Muscle of arm (tissue), 12 donors: ENCODE data around the gene EPHA8. TPM values are rescaled to one million over a fixed set of nuclear protein-coding genes. Genes with fewer than 3 reads are reported as not detected.

Experiments used
- DNase-seq: peaks from one replicate; pipeline ENCODE4 v3.0.0-alpha.2; 2013
- polyA plus RNA-seq, 12 donors: library from polyadenylated mRNA; unstranded; fragments of 120-200 nt; gene quantifications; one replicate each; pipeline ENCODE4 v1.2.1, GENCODE V29; 2013; ENCODE audit not compliant: insufficient read length in 12 of 12

Gene EPHA8
- polyA plus RNA-seq, 12 donors, result 0.05 to 0.12 (median 0.08) TPM; not detected in 9

DNA sequence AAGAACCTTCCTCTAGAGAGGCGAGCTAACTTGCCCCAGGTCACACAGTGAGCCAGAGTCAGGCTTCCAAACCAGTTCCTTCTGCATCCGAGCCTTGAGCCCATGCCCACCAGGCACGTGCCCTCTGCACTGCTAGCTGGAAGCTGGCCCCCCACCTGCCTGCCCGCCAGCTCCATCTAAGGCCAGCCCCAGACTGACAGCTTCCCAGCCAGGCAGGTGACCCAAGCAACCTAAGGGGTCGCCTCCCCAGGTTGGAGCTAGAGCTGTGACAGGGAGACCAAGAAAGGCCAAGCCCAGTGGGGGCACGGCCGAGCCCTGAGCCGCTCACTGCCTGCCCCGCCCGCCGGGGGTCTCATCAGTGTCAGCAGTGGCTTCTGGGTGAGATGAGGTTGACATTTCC lies 53.3 kb downstream of the EPHA8 start:
- DNase-seq, result no peak

DNA sequence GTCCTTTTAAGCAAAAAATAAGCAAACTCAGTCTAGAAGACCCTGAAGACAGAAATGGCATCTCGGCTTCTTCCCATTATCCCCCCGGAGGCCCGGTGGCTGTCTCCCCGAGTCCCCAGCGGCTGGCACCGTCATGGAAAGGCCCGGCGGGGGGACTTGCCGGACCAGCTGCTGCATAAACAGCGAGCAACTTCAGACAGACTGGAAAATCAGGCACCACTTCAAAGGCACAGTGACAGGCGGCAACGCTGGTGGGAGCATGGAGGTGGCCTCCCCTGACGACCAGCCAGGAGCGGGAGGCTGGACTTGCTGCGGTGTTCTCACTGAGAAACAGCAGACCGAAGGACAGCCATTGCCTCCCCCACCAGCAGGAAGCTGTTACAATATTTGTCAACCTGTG lies 54.8 kb downstream of the EPHA8 start:
- no peak for DNase-seq

DNA sequence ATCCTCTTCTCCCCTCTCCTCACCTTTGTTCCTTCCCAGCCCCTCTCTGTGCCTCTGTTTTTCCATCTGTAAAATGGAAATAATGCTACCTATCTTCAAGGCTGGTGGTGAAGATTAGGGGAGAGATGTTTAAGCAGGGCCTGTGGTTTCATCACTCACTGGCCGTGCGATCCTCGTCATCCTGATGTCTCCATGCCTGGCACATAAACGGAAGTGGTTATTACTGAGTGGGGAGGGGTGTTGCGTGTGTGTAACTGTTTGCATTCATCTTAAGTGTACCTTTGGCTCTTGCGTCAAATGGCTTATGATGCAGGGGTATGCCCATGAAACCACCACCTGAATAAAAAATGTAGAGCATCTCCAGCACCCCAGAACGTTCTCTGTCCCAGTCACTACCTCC lies 56.0 kb downstream of the EPHA8 start:
- DNase-seq, result no peak

DNA sequence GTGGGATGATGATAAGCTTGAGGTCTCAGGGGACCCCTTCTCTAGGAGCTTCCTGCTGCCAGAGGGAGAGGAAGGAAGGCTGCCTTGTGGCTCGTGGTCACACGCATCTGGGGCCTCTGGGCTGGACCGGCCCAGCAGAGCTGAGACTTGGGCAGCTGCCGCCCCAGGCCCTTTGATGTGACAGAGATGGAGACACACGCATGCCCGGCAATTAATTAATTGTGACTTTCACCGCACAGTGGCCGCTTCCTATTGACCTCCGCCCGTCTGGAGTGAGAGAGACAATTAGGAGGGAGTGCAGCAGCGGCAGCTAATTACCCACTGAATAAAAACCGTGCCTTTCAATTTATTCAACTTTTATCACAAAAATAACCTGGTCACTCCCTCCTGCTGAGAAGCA lies 56.5 kb downstream of the EPHA8 start:
- no peak for DNase-seq

DNA sequence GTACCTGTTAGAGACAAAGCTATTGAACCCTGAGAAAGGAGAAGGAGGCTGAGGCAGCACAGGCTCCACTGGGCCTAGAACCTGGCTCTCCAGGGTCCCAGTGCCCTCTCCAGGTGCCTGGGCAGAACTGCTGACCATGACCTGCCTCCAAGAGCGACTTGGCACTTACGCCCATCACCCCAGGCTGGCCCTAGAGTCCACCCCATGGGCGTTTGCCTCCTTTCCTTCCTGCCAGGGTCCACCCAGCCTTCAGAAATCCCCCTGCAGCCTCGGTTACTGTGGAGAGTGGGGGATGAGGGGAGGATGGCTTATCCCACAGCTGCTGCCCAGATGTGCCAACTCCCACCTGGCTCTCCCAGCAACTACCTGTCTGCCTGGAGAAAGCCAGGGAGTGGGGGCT lies 58.5 kb downstream of the EPHA8 start:
- DNase-seq, result no peak

DNA sequence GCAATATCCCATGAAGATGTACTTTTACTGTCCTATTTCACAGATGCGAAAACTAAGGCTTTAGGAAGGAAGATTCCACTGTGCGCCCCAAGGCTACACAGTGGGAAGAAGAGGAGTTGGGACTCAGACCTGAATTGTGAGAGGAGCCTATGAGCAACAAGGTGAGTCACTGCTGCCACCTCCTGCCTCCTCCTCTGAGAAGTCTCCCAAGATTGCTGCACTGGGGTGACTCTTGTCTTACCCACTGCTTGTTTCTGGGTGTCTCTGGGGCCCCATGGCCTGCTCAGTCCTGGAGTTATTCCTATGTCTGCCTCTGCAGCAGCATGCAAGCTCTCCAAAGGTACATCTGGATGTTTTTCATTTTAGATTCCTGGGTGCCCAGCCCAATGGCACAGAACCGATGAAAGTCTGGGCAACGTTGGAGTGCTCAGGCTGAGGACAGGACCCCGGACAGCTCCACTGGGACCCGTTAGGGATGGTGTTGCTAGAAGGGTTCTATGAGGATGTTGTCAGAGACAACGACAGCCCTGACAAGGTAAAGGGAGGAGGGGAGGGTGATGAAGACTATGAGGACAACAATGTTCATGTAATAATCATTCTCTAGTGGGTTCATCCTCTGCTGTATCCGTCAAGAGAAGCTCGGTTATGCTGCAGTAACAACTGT lies 62.1 kb downstream of the EPHA8 start:
- no peak for DNase-seq

DNA sequence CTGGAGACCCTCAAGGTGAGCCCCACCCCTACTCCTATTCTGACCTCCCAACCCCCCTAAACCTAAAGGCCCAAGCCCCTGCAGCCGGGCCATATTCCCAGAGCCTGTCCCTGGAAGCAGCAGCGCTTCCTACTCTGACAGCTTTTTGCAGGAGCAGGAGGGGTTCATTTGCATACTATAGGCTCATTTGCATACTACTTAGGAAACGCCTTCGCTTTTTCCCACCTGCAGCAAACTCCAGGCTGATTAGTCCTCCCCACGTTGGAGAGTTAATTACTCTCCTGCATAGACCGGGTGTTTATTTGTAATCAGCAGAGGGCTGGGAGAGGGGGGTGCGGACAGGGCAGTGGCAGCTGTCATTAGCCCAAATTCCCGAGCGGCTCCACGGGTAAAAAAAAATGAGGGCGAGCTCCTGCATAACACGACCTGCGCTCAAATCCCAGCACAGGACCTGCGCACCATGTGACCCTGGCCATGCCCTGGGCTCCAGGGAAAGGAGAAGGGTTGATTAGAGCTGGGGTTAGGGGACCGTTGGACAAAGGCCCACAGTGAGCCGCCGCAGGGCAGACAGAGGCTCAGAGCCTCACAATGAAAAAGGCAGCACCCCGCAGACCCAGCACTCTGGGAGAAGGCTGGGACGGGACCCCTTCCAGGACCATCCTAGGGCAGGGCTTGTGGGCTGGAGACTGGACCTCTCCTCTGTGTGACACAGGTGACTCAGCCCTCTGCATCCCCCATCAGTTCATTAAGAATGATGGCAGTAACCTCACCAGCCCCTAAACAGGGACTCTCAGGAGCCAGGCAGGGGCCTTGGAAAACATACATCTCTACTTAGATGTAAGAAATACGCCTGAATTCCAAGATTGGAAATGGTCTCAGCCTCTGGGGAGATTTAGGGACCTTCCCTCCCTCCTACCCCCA lies 63.2 kb downstream of the EPHA8 start:
- DNase-seq, result no peak

DNA sequence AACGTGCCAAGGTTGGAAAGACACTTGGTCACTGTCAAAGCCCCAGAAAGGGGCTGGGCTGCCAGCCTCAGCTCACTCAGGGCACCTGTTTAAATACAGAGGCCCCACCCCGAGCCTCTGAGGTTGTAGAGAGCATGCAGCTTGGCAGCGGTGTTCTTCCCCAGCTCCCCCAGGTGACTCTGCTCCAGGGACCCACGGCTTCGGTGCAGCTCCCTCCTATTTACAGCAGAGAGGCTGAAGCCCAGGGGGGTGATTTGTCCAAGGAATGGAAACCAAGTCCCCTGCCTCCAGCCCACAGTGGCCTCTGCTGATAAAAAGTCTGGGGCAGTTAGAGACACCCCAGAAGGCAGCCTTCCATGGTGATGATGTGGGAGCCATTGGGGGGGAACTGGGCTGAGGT lies 64.0 kb downstream of the EPHA8 start:
- no peak for DNase-seq

DNA sequence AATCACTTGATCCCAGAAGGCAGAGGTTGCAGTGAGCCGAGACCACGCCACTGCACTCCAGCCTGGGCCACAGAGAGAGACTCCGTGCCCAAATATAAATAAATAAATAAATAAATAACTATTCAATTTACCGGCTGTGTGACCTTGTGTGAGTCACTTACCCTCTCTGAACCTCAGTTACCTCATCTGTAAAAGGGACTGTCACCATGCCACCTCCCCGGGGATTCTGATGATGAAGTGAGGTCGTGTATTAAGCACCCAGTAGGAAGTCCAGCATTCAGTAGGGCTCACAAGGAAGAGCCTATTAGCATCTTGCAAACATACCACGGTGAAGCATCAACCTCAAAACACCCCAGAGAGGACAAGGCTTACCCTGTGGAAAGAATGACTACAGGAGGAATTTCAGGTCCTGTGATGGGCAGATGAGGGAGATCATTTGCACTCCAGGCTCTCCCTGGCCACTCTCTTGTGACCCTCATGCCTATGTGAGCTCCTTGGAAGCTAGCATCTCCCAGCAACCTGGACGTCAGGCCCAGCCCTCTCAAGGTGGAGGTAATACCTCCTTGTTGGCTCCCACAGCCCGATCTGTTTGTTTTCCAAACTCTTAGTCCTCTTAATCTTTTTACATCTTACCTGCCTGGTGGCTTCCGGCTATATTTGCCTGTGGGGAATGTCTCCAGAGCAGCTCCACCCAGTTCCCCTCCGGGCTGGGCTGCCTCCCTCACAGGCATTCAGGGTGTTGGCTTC lies 65.6 kb downstream of the EPHA8 start:
- no peak for DNase-seq

DNA sequence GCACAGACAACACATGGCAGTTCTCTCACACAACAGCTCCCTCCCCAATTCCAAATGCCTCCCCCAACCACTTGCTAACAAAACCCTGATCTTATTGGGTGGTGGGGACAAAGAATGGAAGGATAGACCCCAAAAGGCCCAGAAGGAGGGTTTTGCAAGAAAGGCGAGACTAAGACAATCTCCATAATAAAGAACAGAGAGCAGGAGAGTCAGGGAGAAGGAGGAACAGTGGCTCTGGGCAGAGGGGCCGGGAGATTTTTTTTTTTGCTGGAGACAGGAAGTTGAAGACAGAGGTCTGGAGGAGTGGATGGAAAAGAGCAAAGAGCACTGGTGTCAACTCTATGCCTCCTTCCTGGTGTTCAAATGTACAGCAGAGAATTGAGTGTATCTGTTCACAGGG lies 66.6 kb downstream of the EPHA8 start:
- no peak for DNase-seq

DNA sequence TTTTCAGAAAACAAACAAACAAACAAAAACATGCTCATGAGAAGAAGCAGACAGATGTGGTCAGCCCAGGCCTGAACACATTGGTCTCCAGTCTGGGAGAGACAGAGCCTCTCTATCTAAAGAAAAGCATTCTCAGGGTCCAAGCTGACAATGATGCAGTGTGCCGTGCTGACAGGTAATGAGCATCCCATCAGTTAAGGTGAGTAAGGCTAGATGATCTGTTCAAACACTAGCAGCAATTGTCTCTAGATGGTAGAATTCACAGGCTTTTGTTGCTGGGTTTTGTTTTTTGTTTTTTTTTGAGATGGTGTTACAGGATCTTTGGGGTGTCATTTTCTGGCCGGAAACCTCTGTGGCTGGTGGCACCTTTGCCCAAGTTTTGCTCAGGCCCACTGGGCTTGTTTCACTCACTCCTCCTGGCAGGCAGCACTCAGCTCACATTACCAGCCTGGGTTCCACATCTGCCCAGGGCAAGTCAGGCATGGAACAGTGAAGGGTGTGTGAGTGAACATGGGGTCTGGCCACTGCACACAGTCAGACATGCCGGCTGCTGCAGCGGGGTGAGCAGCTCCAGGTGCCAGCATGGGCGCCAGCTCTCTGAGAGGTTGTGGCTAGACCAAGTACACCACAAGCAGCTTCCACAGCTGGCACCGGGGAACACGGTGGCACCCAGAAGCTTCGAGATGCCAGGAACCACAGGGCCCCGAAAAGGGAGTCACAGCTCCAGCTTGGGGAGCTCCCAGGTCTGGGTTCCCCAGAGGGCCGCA lies 70.6 kb downstream of the EPHA8 start:
- DNase-seq, result no peak

DNA sequence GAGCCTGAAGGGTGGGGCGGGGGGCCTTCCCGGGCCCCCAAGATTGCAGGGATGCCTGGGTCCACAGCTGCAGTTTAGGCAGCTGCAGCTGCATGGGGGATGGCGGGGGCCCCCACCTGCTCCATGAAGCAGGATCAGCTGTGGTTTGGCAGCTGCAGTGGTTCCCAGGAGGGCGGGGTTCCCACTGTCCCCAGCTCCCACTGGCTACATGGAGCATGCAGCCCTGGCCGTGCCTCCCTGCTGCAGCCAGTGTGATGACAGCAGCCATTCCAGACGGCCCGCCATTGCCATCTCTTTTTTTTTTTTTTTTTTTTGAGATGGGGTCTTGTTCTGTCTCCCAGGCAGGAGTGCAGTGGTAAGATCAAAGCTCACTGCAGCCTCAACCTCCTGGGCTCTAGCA lies 72.1 kb downstream of the EPHA8 start:
- no peak for DNase-seq

DNA sequence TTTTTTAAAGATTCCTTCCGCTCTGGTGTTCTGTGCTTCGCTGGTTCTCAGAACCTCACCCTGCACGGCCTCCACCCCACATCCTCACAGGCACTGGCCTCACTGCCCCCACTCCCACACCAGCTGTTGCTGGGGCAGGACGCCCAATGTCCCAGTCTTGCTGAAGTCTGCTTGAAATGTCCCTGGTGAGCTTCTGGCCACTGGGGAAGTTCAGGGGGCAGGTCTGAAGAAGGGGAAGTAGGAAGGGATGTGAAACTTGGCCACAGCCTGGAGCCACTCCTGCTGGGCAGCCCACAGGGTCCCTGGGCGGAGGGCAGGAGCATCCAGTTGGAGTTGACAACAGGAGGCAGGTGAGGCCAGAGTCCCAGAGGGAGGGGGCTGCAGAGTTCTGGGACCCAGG lies 73.1 kb downstream of the EPHA8 start, which contains the start of gene C1QA:
C1QA (plus strand) TSS at position 276 of the 400 bp plus-strand sequence. CDS start 989 bp downstream, outside the sequence.
- DNase-seq, result peak; percentile 29

DNA sequence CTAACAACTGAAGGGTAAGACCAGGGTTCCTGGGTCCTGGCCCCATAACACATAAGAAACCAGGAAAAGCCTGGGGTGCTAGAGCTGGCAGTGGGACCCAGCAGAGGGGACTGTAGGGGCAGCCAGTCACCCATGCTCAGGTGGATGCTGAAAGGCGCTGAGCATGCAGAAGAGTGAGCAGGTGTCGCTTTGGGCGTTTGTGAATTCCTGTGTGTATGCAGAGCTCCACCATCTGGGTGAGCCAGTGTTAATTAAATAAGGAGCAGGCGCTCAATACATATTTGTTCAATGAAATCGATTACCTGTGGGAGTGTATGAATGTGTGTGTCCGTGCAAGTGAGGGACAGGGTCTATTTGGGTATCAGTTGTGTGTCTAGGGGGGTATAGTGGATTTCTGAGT lies 73.6 kb downstream of the EPHA8 start:
- DNase-seq, result no peak

DNA sequence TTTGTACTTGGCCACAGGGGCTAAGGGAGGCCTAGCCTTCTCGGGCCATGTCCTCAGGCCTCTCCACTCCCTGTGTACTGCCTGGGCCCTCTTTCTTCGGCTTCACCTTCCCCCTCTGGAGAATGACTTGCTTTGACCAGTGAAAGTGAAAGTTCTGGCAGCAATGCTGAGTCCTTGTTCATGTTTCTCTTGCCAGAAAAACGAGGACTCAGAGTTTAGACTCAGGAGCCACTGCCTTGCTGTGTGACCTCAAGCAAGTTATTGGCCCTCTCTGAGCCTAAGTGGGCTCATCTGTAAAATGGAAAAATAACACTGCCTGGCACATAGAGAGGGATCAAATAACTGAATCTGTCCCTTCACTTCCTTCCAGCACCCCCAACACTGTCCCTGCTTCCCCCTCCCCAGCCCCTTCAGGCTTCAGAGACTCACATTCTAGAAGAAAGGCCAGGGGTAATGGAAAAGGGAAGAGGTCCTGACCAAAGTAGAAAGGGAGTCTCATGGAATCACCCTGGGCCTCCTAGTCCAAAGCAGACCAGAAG lies 74.7 kb downstream of the EPHA8 start:
- no peak for DNase-seq

DNA sequence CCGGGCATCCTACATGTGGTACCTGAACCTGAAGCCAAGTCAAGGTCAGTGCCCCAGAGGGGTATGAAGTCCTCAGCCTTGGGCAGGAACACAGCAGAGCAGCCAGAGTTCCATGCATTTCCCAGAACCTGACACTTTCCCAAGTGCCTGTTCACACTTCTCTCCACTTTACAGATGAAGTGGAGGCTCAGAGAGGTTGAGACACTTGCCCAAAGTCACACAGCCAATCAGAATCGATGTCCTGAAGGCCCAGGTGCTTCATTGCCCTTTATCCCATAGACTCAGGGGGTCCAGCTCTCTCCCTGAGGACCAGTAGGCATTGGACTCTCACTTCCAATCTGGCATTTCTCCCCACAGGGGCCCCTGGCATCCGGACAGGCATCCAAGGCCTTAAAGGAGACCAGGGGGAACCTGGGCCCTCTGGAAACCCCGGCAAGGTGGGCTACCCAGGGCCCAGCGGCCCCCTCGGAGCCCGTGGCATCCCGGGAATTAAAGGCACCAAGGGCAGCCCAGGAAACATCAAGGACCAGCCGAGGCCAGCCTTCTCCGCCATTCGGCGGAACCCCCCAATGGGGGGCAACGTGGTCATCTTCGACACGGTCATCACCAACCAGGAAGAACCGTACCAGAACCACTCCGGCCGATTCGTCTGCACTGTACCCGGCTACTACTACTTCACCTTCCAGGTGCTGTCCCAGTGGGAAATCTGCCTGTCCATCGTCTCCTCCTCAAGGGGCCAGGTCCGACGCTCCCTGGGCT lies 75.4 kb downstream of the EPHA8 start:
- no peak for DNase-seq

DNA sequence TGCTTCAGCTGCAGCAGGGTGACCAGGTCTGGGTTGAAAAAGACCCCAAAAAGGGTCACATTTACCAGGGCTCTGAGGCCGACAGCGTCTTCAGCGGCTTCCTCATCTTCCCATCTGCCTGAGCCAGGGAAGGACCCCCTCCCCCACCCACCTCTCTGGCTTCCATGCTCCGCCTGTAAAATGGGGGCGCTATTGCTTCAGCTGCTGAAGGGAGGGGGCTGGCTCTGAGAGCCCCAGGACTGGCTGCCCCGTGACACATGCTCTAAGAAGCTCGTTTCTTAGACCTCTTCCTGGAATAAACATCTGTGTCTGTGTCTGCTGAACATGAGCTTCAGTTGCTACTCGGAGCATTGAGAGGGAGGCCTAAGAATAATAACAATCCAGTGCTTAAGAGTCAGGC lies 76.0 kb downstream of the EPHA8 start:
- peak; percentile 16 for DNase-seq

DNA sequence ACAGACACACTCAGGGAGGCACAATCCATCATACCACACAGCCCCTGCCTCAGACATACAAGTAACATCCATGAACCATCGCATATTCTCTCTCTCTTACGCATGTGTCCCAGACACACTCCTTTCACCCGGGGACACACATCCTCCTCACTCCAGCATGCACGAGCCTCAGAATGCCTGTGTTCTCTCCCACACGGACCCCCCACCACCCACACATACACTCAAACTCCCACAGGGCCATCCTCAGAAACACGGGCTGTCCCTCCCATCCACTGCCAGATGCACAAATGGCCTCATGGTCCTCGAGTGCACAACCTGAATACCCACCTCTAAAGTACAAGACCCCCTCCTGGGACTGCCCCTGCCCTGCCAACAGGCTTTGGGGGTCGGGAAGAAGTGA lies 78.0 kb downstream of the EPHA8 start:
- no peak for DNase-seq

DNA sequence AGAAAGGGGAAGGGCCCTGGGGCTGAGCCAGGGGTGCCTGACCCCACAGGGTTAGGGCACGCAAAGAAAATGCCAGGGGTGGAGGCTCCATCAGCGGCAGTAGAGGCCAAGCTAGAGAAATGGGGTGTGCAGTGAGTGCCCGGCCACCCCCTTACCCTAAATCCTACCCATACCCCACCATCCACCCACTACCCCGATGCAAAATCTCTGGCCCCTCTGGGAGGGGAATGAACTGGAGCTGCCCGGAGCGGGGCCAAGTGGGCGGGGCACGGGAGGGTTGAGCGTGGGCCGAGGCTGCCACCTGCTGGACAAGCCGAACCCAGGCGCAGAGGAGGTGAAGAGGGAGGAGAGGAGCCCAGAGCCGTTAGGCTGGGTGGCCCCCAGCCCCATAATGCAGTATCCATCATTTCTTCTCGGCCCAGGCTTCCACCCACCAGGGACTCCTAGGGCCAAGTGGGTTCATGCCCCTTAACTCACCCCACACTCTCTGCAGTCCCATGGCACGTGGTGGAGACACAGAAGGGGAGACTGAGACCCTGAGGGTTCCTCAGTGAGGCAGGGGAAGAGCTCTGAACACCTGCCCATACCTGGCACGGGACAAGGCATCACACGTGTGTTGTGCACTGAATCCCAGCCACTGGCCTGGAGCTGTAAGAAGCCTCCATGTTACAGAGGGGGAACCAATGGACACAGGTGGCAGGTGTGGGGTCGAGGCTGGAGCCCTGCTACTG lies 78.8 kb downstream of the EPHA8 start:
- DNase-seq, result peak; percentile 81

DNA sequence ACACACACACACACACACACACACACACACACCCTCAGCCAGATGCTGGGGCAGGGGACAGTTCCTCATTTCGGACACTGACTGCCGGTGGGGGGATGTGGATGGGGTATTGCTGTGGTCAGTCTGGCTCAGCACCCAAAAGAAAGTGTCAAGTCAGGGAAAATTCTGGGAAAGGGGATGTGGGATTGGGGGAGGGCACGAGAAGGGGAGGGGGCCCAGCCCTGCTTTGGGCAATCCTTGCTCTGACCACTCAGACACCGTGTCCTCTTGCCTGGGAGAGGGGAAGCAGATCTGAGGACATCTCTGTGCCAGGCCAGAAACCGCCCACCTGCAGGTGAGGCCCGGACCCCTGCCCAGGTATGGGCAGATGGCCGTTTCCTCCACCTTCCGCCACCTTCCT lies 80.1 kb downstream of the EPHA8 start, which contains the start of gene C1QC:
C1QC (plus strand) TSS at position 253 of the 400 bp plus-strand sequence. CDS start 391 bp downstream, outside the sequence.
- peak; percentile 16 for DNase-seq
